H1 (cell line): Measurements from ENCODE around the gene CFAP53. TPM values are rescaled to one million over a fixed set of nuclear protein-coding genes. Genes with fewer than 3 reads are reported as not detected.

Experiments used
- GABPA ChIP-seq: IDR thresholded peaks from 2 replicates; pipeline ENCODE4 v1.6.1; 2011; ENCODE audit warnings: mild to moderate bottlenecking, low read length, moderate library complexity, borderline replicate concordance; ENCODE audit not compliant: insufficient read depth
- RNF2 ChIP-seq: fragments of 200-900, 300-1000 bp; sonication (generic); IDR thresholded peaks from 2 replicates; pipeline ENCODE4 v1.7.1; 2016; ENCODE audit warnings: borderline replicate concordance, low read depth, mild to moderate bottlenecking, antibody characterized with exemption, low read length; ENCODE audit not compliant: poor library complexity, severe bottlenecking; ENCODE audit errors: missing control alignments
- polyA plus RNA-seq, 7 experiments: library from polyadenylated mRNA; depleted of rRNA in 3 of 7; stranded (reverse) in 5 of 7; unstranded in 2 of 7; fragments of >200 nt in 5 of 7; fragments of 200-250 nt in 2 of 7; gene quantifications; 1 replicate in 5 of 7; 2 replicates in 1 of 7; 4 replicates in 1 of 7; pipeline versions ENCODE4 v1.2.1 to v1.2.3, GENCODE V29; 2011 to 2013; ENCODE audit warnings: missing spikeins in 2 of 7, mixed read lengths in 2 of 7
- total RNA-seq: library from RNA; stranded (reverse); fragmentation: NEBNext Ultra II Directional; extraction: Animal tissue kit (Norgen Biotek cat#: 25700); gene quantifications from 2 replicates; pipeline ENCODE4 v1.2.1, GENCODE V29; 2021

CFAP53 gene
- total and polyA plus RNA-seq, 2 of the 8 experiments (the other 6 are each of a cell fraction or from before 2014, with no cell fraction given): 0.08 to 0.30 TPM

- no peak for TF ChIP-seq RNF2
- TF ChIP-seq GABPA: no peak
Observed at GRCh38 chr18:50273203-50274043, 7.1 kb upstream of the CFAP53 start (continued).
